Neural cell (in vitro differentiated cells): Measurements from ENCODE around the gene MICU1. TPM values are rescaled to one million over a fixed set of nuclear protein-coding genes. Genes with fewer than 3 reads are reported as not detected.

Source experiments
- H2AFZ ChIP-seq: fragments of 200-600, 300-800 bp; sonication (generic), shearing (Covaris generic); 2 replicates; pipeline ENCODE4 v1.6.0; 2014; ENCODE audit warnings: low read depth, mild to moderate bottlenecking, antibody characterized with exemption, low read length, moderate library complexity
- H3F3A ChIP-seq: fragments of 200-600 bp; shearing (Covaris generic); 2 replicates; pipeline ENCODE4 v1.6.1; 2016; ENCODE audit warnings: mild to moderate bottlenecking, moderate library complexity, mixed read lengths, antibody characterized with exemption, low read length; ENCODE audit not compliant: insufficient read depth, poor library complexity, severe bottlenecking
- H3K27ac ChIP-seq: fragments of 200-600, 300-800 bp; sonication (generic), shearing (Covaris generic); 2 replicates; pipeline ENCODE4 v1.5.1; 2014; ENCODE audit warnings: mild to moderate bottlenecking, low read length, moderate library complexity
- H3K27me3 ChIP-seq: fragments of 300-800, 200-600 bp; sonication (generic), shearing (Covaris generic); 2 replicates; pipeline ENCODE4 v1.6.0; 2014; ENCODE audit warnings: mild to moderate bottlenecking, low read depth, low read length, moderate library complexity; ENCODE audit not compliant: insufficient read depth
- H3K36me3 ChIP-seq: fragments of 300-800, 200-600 bp; sonication (generic), shearing (Covaris generic); 2 replicates; pipeline ENCODE4 v1.5.1; 2014; ENCODE audit warnings: mild to moderate bottlenecking, antibody characterized with exemption, low read length, moderate library complexity; ENCODE audit not compliant: insufficient read depth
- H3K4me2 ChIP-seq: fragments of 300-800, 200-600 bp; sonication (generic), shearing (Covaris generic); 2 replicates; pipeline ENCODE4 v1.6.0; 2014; ENCODE audit warnings: mild to moderate bottlenecking, low read length
- H3K4me3 ChIP-seq: fragments of 300-800, 200-600 bp; sonication (generic), shearing (Covaris generic); 2 replicates; pipeline ENCODE4 v1.5.1; 2014; ENCODE audit warnings: mild to moderate bottlenecking, low read length, moderate library complexity
- H3K79me2 ChIP-seq: fragments of 200-600 bp; shearing (Covaris generic); replicated peaks from 2 replicates; pipeline ENCODE4 v1.6.0; 2014; ENCODE audit warnings: mild to moderate bottlenecking, low read length, moderate library complexity; ENCODE audit not compliant: insufficient read depth
- H3K9ac ChIP-seq: fragments of 300-800, 200-600 bp; sonication (generic), shearing (Covaris generic); 2 replicates; pipeline ENCODE4 v1.6.1; 2016; ENCODE audit warnings: mild to moderate bottlenecking, low read length, mixed read lengths
- H3K9me2 ChIP-seq: fragments of 200-600 bp; shearing (Covaris generic); 2 replicates; pipeline ENCODE4 v1.6.1; 2016; ENCODE audit warnings: mild to moderate bottlenecking, low read length, mixed read lengths; ENCODE audit not compliant: insufficient read depth
- H3K9me3 ChIP-seq: fragments of 200-600, 300-800 bp; sonication (generic), shearing (Covaris generic); 2 replicates; pipeline ENCODE4 v1.6.1; 2016; ENCODE audit warnings: mild to moderate bottlenecking, mixed run types, low read length, moderate library complexity, mixed read lengths
- H4K20me1 ChIP-seq: fragments of 200-600 bp; shearing (Covaris generic); 2 replicates; pipeline ENCODE4 v1.6.1; 2016; ENCODE audit warnings: mild to moderate bottlenecking, mixed run types; ENCODE audit not compliant: insufficient read depth
- EP300 ChIP-seq: fragments of 450-650 bp; conservative IDR thresholded peaks from 2 replicates; pipeline ENCODE4 v1.6.1; 2014; ENCODE audit warnings: antibody characterized with exemption, mild to moderate bottlenecking, moderate library complexity; ENCODE audit not compliant: poor library complexity, severe bottlenecking
- EZH2 ChIP-seq: fragments of 200-600, 300-800 bp; shearing (Covaris generic), sonication (generic); IDR thresholded peaks from 2 replicates; pipeline ENCODE4 v1.6.1; 2014; ENCODE audit warnings: antibody characterized with exemption, low read length, borderline replicate concordance, mild to moderate bottlenecking; ENCODE audit not compliant: insufficient read depth, poor library complexity, severe bottlenecking
- MXI1 ChIP-seq: fragments of 450-650 bp; conservative IDR thresholded peaks from 2 replicates; pipeline ENCODE4 v1.6.1; 2014; ENCODE audit warnings: antibody characterized with exemption, mild to moderate bottlenecking; ENCODE audit not compliant: poor library complexity, severe bottlenecking
- POLR2AphosphoS5 ChIP-seq: IDR thresholded peaks from 2 replicates; pipeline ENCODE4 v1.6.1; 2012
- RAD21 ChIP-seq: fragments of 450-650 bp; conservative IDR thresholded peaks from 2 replicates; pipeline ENCODE4 v1.6.1; 2014; ENCODE audit warnings: antibody characterized with exemption, mild to moderate bottlenecking, moderate library complexity
- SMC3 ChIP-seq: fragments of 450-650 bp; conservative IDR thresholded peaks from 2 replicates; pipeline ENCODE4 v1.6.1; 2014; ENCODE audit warnings: antibody characterized with exemption, mild to moderate bottlenecking, moderate library complexity; ENCODE audit not compliant: poor library complexity
- TAF1 ChIP-seq: IDR thresholded peaks from 2 replicates; pipeline ENCODE4 v1.6.1; 2012; ENCODE audit warnings: low read depth
- polyA plus RNA-seq: library from polyadenylated mRNA; depleted of rRNA; stranded (reverse); fragments of >200 nt; gene quantifications from 2 replicates; pipeline ENCODE4 v1.2.3, GENCODE V29; 2014
- TF ChIP-seq, protein P1 (sequence below): fragments of 450-650 bp; IDR thresholded peaks from 2 replicates; pipeline ENCODE4 v1.5.1; 2014; ENCODE audit warnings: antibody characterized with exemption, mild to moderate bottlenecking, moderate library complexity; ENCODE audit not compliant: poor library complexity, severe bottlenecking
- TF ChIP-seq, protein P2 (sequence below): IDR thresholded peaks from 2 replicates; pipeline ENCODE4 v1.6.1; 2012; ENCODE audit warnings: borderline replicate concordance

Gene MICU1
- polyA plus RNA-seq, 1 donor from 2014 or later, result 86.0 TPM

DNA sequence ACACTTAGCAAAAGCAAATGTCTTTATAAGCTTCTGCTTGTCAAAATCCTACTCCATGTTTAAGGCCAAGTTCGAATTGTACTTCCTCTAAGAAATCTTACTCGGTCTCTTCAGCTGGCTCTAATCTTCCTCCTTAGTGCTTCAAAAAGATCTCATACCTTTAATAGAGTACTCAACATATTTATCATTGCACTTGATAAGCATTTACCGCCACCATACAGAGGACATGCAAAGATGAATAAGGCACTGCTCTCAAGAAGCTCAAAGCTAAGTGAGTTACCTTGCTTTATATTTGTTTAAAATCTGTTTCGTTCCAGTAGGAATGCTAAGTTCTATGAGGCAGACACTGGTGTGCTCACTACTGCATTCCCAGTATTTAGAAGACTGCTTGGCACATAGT lies 209.2 kb downstream of the MICU1 start:
- Histone ChIP-seq H3K9ac (no peak overlapping the region), H4K20me1 (no peaks in the 10 kb centered on the region), H3K27me3 (no peaks in the 10 kb centered on the region), H2AFZ (no peak overlapping the region), H3F3A (no peaks in the 10 kb centered on the region), H3K4me2 (no peak overlapping the region), H3K79me2 (no peaks in the 10 kb centered on the region), H3K27ac (no peak overlapping the region), H3K36me3 (peaks cover under 1% of the 10 kb centered on the region), H3K4me3 (no peak overlapping the region), H3K9me3 (no peaks in the 10 kb centered on the region), H3K9me2 (no peaks in the 10 kb centered on the region)
- no peak for TF ChIP-seq EZH2
- TF ChIP-seq, protein P1, sequence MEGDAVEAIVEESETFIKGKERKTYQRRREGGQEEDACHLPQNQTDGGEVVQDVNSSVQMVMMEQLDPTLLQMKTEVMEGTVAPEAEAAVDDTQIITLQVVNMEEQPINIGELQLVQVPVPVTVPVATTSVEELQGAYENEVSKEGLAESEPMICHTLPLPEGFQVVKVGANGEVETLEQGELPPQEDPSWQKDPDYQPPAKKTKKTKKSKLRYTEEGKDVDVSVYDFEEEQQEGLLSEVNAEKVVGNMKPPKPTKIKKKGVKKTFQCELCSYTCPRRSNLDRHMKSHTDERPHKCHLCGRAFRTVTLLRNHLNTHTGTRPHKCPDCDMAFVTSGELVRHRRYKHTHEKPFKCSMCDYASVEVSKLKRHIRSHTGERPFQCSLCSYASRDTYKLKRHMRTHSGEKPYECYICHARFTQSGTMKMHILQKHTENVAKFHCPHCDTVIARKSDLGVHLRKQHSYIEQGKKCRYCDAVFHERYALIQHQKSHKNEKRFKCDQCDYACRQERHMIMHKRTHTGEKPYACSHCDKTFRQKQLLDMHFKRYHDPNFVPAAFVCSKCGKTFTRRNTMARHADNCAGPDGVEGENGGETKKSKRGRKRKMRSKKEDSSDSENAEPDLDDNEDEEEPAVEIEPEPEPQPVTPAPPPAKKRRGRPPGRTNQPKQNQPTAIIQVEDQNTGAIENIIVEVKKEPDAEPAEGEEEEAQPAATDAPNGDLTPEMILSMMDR, result no peak

DNA sequence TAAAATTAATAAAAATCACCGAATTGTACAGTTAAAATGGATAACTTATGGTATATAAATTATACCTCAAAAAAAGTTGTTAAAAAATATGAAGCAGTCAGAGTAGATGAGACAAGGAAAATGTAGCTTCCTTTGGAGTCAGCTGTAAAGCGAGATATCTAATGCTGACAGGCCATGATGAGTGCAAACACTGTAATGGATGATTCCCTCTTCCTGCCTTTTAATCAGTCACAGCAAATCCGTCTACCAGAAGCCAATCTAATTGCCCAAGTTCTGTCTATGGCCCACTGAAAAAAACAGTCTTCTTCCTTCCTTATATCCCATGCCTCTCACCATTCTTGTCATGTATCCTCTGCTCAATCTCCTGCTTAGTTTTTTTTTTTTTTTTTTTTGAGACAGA lies 211.2 kb downstream of the MICU1 start:
- Histone ChIP-seq H3F3A (no peaks in the 10 kb centered on the region), H3K27ac (no peak overlapping the region), H3K9ac (no peak overlapping the region), H4K20me1 (no peaks in the 10 kb centered on the region), H3K79me2 (no peaks in the 10 kb centered on the region), H3K4me2 (no peak overlapping the region), H3K36me3 (no peaks in the 10 kb centered on the region), H3K9me2 (no peaks in the 10 kb centered on the region), H3K27me3 (no peaks in the 10 kb centered on the region), H2AFZ (no peak overlapping the region), H3K9me3 (no peaks in the 10 kb centered on the region), H3K4me3 (no peak overlapping the region)
- no peak for TF ChIP-seq EZH2
- TF ChIP-seq, protein P2, sequence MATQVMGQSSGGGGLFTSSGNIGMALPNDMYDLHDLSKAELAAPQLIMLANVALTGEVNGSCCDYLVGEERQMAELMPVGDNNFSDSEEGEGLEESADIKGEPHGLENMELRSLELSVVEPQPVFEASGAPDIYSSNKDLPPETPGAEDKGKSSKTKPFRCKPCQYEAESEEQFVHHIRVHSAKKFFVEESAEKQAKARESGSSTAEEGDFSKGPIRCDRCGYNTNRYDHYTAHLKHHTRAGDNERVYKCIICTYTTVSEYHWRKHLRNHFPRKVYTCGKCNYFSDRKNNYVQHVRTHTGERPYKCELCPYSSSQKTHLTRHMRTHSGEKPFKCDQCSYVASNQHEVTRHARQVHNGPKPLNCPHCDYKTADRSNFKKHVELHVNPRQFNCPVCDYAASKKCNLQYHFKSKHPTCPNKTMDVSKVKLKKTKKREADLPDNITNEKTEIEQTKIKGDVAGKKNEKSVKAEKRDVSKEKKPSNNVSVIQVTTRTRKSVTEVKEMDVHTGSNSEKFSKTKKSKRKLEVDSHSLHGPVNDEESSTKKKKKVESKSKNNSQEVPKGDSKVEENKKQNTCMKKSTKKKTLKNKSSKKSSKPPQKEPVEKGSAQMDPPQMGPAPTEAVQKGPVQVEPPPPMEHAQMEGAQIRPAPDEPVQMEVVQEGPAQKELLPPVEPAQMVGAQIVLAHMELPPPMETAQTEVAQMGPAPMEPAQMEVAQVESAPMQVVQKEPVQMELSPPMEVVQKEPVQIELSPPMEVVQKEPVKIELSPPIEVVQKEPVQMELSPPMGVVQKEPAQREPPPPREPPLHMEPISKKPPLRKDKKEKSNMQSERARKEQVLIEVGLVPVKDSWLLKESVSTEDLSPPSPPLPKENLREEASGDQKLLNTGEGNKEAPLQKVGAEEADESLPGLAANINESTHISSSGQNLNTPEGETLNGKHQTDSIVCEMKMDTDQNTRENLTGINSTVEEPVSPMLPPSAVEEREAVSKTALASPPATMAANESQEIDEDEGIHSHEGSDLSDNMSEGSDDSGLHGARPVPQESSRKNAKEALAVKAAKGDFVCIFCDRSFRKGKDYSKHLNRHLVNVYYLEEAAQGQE, result no peak
- no peak for TF ChIP-seq RAD21
- no peak for TF ChIP-seq SMC3
- TF ChIP-seq MXI1, result no peak
- TF ChIP-seq, protein P1, result no peak
- TF ChIP-seq EP300, result no peak
- no peak for TF ChIP-seq POLR2AphosphoS5
- TF ChIP-seq TAF1, result no peak
